Measurements from ENCODE around the gene UBE2J2.
A peak's percentile ranks its signal among the peaks of the same experiment; 100 is the strongest.

The UBE2J2 gene

DNA sequence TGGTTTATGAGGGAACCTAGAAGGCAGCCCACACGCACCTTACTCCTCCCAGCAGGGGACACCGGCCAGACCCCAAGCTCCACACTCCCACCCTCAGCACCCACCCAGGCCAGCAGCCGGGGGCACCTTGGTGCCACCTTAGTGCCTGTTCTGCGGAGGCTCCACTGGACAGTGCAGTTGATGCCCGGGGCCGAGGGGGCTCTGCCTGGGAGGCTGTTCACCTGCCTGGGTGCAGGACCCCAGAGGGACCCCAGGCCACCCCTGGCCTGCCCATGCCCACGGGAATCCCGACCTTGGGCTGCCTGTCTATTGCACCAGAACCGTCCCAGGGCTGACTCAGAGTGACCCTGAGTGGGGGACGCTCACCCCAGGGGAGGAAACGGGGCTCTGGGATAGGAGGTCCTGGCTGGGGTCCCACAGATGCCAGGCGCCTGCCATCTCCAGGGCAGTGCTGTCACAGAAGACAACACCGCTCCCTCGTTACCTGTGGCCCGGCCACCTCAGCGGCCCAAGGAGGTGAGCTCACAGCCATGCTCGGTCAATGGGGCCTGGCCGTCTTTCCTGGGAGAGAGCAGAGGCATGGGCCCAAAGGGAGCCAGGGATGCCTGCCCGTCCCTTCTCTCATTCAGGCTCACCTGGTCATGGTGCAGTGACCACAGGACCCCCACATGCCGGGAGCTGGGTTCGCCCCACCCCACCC is 7.3 kb upstream of the UBE2J2 start:
- no peak for DNase-seq

DNA sequence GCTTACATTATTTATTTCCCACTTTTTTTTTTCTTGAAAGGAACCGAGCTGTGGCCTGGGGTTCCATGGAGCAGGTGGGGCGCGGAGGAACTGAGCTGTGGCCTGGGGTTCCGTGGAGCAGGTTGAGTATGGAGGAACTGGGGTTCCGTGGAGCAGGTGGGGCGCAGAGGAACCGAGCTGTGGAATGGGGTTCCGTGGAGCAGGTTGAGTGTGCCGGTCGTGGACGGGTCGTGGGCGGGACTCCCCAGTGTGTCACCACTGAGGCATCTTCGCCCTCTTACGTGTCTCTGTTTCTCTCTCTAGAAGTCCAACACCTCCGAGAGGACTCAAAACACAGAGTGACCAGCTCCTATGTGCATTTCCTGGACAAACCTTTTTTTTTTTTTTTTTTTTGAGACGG is 5.4 kb upstream of the UBE2J2 start:
- no peak for DNase-seq

DNA sequence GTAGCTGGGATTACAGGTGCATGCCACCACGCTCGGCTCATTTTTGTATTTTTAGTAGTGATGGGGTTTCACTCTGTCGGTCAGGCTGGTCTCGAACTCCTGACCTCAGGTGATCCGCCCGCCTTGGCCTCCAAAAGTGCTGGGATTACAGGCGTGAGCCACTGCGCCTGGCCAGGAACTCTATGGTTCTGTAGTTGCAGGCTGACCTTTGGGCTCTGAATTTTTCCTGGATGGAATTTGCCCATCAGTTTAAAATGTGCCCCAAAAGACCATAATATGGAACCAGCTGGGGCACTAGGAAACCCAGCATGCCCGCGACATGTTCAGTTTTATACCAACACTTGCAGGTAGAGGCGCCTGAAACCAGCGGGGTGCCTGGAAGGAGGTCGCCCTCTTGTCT is 5.0 kb upstream of the UBE2J2 start:
- DNase-seq = no peak

DNA sequence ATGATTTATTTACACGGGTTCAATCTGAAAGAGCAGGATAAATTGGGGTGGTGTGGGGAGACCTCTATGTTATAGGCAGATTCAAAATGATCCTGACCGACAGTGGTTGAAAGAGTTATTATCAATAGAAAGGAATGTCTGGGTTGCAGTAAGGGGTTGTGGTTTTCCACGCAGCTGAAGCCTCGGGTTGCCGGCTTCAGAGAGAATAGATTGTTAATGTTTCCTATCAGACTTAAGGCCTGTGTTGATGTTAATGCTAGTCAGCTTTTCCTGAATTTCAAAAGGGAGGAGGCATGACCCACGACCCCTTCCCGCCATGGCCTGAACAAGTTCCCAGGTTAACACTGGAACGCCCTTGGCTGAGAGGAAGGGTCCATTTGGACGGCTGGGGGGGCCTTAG is 2.2 kb upstream of the UBE2J2 start:
- DNase-seq = no peak

DNA sequence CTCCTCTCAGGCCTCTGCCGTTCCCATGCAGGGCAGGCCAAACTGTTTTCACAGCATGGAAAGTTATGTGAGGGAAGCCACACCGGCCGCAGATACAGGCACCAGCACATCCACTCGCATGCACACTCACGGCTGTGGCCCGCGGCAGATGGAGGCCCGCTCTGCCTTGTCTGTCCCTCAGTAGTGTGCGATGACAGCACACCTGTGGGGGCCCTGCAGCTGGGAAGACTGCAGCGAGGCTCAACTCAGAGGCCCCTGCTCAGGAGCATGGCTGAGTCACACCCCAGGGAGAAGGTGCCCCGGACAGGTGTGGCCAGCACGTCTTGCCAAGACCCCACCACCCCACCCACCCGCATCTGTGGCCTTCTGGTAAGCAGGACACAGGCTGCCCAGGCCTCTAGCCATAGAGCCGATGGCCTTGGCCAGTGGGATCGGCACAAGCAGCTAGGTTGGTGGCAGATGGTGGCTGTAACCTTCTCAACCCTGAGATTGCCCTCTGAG is 1.3 kb upstream of the UBE2J2 start:
- no peak for DNase-seq

DNA sequence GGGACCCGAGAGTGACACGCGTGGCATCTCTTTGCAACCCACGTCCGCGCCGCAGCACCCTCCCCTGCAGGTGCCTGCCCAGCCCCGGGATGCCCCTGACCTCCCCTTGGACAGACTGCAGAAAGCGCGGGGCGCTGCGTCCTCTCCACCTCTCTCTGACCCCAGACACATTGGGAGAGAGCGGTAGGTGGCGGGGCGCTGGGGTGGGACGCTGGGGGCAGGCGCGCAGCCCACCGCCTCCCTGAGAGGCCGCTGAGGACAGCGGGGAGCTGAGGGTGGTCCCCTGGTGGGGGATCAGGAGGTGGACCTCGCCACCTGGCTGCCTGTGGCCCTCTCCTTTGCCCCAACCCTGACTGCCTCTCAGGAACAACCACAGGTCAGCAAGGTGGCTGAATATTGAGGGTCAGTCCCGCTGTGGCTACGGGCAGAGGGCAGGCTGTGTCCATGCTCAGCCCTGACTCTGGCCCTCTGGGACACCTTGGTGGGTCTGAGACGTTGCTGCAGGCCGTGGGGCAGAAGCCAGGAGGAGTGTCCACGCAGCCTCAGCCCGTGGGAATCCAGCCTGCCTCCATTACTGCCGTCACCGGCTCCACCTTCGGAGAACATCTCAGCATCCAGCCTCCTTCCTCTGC is 761 bp upstream of the UBE2J2 start:
- DNase-seq = no peak

DNA sequence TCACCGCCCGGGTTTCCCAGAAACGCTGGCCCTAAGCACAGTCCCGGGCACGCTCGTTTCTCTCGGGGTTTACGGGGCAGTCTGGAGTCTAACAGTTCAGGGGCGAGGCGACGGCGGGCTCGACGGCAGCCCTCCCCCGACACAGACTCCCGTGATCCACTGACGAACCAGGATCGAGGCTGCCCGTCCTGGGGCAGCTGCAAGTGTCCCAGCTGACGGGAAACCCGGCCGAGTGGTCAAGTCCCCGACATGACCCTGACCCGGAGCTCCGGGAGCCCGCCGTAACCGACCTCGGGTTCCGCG is 494 bp downstream of the UBE2J2 start:
- no peak for DNase-seq

DNA sequence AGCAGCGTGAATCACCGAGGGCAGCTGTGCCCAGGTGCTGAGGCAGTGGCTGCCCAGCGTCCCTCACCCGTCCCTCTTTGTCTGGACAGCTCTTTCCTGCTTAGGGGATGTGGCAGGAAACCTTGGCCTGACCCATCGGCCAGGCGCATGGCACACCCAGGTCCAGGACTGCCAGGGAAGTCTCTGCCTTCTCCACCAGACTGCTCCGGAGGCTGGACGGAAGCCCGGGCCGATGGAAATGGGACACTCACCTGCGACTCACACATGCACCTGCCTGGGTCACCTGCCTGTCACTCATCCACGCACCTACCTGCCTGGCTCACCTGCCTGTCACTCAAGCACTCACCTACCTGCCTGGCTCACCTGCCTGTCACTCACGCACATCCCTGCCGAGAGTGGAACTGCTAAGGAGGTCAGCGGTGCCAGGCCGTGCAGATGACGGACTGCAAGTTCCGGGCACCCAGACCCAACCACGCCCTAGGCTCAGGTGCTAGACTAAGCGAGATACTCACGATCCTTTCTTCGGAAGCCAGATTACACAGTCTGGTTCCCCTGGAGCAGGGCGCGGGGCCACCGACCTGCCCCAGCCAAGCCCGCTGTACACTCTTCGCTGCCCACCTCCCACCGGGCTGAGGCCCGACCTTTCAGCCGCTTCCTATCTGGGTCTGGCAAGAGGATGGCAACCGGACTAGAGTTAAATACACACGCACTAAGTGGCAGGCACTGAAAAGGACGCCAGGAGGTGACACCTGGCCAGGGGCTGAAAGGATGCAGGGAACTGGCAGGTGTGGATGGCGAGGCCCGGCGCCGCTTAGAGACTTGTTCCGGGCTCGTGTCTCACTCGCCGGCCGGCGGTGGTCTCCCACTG is 1.1 kb downstream of the UBE2J2 start:
- DNase-seq = no peak

DNA sequence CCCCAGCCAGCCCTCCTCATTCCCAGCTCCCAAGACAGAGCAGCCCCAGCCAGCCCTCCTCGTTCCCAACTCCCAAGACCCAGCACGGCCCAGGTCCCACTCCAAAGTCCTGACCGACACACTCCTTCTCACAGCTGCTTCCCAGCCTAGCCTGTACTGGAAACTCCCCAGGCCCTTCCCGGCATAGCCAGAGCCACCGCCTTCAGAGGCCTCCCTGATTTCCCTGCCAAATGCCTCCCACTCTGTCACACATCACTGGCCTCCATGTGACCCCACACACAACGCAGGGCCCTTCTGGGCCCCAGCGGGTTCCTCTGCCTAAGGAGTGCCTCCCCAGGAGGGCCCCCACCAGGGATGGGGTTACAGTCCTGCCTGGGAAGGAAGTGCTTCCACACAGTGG is 2.8 kb downstream of the UBE2J2 start:
- DNase-seq = no peak

DNA sequence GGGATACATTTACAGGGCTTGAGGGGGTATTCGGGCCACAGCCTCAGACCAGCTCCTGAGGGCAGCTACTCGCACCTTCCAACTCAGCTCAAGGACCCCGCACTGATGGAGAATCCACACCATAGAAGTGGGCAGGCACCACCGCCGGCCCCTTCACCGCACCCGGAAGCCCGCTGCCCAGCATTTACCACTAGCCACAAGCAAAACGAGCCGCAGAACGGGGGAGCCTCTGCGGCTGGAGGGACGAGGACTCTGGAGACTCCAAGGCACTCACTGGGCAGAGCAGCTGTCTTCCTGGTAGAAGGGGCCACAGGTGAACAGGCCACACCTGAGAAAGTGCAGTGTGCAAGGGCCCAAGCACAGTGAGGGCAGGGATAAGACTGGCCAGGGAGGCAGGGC is 5.4 kb downstream of the UBE2J2 start:
- DNase-seq = no peak

DNA sequence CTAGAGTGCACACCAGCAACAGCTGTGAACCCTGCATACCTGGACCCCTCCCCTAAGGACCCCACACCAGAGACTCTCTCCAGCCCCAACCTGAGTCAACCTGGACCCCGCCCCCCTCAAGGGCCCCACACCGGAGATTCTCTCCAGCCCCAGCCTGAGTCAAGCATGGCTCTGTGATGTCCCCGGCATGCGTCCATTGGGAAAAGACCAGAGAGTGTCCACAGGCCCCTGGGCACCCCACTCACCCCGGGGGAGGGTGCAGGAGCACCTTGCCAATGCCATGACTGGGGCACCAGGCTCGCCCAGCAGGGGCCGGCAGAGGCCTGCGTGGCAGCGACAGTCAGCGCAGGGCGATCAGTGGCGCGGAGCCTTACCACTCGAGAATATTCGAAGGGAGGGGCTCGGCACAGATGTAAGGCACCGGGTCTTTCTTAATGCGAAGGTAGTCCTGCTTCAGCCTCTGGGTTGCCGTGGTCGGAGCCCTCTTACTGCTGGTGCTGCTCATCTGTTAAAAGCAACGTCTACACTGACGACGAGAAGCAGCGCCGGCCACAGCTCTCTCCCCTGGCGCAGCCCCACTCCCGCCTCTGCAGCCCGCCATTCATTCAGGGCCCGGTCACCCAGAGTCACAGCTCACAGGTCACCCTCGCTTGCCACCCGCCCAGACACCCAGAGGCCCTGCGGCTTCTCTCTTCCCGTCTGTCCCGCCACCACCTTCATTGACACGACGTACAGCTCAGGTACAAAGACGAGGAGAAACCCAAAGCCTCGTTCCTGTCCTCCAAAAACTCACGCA is 6.0 kb downstream of the UBE2J2 start:
- no peak for DNase-seq

DNA sequence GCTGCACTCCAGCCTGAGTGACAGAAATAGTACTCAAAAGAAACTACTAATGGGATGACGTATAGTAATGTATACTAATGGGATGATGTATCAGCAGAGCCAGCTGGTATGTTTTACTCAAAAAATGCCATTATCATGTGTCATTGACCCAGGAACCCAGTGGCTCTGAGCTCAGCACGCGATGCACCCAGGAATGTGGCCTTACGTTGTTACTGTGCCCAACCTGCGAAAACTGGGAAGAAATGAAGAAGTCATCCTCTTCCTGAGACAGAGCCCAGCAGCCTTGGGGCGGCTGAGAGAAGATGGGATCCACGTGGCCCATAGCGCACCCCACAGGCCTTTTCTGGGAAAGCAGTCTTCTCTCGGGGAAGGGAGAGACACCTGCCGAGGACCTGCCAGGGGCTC is 8.8 kb downstream of the UBE2J2 start:
- DNase-seq = peak; percentile 91

DNA sequence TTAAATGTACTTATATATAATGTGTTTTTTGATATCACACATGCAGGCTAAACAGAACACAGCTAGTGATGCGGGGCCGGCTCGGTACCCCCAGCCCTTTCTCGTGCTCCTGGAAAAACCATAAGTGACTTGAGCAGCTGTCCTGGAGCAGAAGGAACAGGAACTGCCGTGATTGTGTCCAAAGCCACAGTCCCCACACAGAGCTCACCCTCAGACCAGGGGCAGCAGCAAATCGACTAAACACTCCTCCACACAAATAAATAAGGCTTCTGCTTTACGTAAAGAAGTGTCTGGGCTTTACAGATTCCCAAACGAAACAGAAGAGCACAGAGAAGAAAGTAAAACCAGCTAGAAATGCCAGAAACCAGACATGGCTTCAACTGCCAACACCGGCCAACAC is 9.6 kb downstream of the UBE2J2 start:
- DNase-seq = no peak

DNA sequence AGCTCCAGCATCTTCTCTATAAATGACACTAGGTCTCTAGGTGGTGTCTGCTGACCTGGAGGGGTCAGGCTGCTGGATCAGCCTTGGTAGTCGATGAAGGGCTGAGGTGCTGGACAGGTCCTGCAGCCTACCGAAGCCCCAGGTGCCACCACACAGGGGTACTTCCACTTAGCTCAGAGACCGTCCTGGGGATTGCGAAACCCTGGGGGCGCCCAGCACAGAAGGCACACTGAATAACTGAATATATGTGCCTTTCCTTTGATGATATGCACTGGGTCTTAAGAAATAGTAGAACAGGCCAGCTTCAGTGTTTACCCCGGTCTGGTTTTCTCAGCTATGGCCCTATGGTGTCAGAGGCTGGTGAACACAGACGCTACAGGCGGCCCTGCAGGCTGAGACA is 10.9 kb downstream of the UBE2J2 start:
- DNase-seq = no peak

DNA sequence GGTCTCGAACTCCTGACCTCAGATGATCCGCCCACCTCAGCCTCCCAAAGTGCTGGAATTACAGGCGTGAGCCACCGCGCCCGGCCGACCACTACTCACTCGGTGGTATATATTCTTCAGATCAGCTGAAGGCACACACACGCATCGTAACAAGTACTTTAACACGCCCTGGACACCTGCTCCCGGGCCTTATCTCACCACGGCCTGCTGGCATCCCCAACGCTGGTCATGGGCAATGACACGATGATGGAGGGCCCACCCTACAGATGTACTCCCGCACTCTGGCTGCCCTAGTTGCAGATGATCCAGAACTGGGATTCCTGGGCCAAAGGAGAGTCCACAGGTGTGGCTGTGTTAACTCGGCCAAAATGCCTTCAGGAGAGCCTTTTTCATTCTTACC is 11.6 kb downstream of the UBE2J2 start:
- no peak for DNase-seq

DNA sequence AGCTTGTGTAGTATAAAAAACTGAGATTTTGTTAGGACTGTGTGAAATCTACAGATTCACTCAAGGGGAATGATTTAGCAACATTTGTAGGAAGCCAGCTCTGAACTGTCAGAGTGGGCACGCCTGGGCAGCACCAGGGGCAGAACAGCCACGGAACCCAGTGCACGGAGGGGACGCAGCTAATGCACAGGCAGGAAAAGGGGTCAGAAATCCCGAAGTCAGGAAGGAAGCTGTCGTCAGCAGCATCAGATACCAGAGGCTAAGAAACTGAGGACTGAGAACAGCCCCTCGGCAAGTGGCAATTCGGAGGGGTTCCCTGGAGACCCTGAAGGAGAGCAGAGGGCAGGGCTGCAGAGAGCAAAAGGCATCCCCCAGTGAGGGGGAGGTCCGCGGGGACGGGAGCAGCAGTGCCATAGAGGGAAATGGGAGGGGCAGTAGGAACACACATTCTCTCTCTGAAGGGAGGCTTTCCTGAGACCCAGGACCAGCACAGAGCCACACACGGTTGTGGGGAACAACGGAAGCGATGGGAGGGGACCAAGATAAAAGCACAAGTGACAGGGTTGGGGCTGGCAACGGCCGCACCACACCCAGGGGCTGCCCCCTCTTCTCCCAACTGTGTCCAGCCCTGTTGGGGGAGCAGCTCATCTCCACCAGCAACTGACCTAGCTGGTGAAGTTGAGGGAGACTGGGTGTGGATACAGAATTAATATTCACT is 12.7 kb downstream of the UBE2J2 start:
- no peak for DNase-seq

DNA sequence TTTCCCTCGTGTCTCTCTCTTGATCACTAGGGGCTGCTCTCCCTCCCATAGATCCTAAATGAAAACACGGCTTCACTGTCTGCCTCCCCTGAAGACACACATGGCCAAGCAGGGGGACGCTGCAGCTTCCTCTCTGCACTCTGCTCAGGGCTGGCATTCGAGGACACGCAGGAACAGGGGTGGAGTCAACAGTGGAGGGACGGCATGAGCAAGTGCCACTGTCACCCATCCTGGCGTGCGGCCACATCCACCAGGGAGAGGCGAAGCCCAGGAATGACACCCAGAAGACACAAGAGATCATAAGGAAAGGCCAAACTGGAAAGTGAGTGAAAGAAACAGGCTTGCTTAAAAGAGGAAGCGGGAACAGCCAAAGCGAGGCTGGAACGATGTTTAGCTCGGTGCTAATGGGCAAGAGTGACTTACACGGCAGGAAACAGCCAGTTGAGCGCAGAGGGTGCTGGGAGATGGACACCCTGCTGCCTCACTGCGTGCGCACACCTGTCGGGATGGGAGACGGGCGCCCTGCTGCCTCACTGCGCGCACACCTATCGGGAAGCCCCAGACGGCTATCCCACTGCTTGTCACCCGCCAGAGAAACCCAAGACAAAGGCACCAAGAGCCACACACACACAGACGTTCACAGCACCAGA is 13.6 kb downstream of the UBE2J2 start:
- DNase-seq = no peak

DNA sequence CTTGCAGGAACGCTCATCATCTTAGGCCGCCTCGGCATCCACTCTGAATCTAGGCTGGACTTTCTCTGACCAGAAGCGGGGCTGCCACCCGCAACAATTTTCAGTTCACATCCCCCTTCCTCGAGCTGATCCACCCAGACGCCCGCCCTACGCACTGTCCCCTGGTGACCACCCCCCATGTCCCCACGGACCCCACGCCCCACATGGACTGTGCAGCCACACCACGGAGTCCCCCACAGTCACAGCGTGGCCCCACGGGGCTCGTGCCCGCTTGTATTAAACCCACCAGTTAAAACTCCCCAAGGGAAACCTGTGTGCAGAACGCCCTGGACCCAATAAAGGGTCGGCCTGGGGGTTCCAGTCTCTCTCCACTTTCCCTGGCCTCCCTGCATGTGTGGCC is 14.1 kb downstream of the UBE2J2 start:
- no peak for DNase-seq

DNA sequence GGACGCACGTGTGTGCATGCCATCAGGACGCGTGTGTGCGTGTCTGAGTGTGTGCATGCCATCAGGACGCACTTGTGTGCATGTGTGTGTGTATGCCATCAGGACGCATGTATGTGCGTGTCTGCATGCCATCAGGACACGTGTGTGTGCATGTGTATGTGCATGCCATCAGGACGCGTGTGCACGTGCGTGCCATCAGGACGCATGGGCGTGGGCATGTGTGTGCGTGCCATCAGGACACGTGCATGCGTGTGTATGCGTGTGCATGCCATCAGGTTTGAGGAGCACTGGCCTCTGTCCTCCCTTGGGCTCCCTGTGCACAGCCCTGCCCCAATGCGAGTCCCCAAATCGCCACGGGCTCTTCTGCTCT is 14.6 kb downstream of the UBE2J2 start:
- no peak for DNase-seq

DNA sequence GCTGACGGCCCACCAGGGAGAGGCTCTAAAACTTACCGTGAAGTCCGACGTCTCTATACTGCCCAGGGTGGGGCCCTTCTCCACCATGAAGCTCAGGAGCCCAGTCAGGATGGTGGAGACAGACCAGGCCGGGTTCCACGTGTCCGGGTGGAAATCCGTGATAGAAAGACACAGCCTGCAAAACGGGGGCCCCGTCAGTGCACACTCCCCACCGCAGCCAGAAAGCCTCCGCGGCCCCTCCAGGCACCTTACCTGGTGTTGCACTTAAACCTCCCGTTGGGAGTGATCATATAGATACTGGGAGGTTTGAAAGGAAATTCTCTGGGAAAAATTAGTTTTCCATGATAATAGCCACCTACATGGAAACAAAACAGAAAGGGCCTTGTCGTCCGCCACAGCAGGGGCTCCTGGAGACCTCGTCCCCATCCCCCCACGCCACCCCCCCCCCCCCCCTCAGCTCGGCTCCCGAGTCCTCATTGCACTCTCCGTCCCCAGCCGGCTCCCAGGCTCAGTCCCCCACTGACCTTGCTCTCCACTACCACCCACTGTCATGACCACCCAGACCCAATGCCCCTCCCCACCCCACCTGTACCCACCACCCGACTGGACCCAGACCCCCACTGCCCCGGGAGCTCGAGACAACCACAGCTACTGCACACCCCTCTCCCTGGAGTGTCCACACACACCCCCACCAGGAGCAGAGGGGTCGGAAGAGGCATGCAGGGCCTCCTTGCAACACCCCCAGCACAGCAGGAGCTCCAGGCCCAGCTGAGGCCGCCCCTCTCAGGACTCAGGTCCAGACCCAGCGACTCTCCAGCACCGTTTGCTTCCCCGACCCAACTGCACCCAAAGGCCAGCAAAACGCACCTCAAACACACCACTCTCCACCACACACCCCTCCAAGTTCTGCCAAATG is 16.4 kb downstream of the UBE2J2 start:
- no peak for DNase-seq

DNA sequence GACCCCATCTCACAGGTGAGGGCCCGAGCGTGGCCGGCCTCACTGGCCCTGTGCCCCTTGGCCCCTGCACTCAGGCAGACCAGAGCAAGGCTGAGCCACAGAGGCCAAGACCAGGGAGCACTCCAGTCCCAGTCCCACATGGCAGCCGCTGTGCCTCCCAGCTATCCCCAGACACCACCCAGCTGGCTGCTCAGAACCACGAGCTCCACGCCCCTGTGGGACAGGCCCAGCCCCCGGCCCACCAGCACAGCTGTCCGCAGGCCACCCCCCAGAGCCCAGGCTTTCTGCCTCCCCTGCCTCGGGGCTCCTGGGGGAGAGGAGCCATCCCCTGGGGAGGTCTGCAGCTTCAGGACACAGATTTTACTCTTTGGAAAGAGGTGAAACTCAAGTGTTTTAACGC is 18.0 kb downstream of the UBE2J2 start:
- DNase-seq = no peak
